ENCODE results near the gene DCAF10.
"Not testable (repeated sequence)": the region's sequence is repeated elsewhere in the genome, so short reads cannot be mapped to it uniquely, and the experiment has no call there.

DCAF10 gene

DNA sequence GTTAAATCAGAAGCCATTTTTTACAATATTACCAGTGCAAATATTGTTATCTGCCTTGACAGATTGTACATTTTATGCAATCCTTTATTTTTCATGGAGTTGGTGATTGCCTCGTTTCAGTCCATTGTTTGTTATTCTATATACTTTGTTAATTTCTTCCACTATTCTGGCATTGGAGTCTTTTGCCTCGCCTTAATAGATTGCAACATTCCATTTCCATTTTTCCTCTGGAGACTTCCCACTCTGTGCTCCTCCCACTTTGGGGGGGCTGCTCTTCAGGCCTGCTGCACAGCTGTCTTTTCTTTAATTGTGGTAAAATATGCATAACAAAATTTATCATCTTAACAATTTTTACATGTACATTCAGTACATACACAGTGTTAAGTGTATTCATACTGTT, 4.4 kb upstream of the DCAF10 start:
- no peak for DNase-seq

DNA sequence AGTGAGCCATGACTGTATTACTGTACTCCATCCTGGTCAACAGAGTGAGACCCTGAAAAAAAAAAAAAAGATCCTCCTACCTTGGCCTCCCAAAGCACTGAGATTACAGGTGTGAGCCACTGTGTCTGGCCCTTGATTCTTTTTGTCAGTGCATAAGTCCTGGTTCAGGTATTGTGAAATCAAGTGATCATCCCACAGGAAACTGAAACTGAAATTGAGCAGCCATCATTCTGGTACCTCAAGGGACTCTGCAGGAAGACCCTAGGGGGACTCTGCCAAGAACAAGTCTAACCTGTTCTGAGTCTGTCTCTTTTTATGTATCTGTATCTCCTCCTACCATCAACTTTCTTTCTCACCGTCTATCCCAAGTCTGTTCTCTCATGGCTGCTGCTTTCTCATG, 1.9 kb upstream of the DCAF10 start:
- DNase-seq = no peak

DNA sequence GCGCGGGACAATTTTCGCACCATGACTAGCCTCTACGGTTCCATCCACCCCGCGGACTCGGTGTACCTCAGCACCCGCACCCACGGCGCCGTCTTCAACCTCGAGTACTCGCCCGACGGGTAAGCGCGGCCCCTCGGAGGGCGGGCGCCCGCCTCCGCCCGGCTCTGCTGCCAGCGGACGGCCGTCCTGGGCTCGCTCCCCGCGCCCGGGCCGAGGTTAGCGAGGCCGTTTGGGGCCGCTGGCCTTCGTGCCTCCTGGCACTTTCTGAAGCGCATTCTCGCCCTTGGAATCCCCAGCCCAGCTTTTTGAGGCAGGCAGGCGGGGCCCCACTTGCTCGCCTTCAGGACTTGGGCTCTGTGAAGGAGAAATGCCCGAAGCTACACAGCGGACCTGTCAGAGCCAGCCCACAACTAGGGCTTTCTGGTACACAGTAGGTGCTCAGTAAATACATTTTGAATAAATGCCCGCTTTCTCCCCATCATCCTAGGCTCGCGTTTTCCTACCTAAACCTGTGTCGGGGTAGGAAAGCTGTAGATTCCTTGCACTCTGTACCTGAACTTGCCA, 772 bp downstream of the DCAF10 start:
- peak in 1 of 2 experiments; percentile 36 for DNase-seq

DNA sequence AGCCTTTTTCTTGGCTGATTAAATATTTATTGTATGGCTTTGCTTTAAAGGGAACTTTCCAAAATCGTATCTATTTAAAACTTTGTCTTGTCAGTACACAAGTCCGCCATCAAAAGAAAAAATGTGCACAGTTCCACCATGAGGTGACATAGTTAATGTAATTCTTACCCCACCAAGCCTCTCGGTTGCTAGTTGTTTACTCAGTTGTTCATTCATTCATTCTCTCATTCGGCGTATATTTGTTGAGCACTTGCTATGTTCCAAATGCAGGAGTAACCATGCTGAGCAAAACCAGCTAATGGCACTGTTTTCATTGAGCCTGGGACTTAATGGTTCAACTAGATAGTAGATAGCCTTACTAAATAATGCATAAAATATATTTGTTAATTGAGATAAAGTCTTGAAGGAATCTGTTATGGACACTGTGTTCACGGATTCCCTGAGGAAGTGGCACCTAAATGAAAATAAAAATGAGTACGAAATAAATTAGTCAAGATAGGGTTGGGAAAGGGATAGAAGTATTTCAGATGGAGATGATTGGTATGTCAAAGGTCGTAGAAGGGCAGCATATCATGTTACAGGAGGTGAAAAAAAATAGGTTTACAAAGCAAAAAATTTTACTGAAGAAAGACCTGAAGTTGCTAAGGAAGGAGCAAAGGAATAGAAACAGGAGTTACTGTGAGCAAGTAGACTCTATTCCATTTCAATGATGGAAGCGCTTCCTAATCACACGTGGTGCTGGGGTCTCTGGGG, 1.5 kb downstream of the DCAF10 start:
- peak in 1 of 2 experiments; percentile 12 for DNase-seq

DNA sequence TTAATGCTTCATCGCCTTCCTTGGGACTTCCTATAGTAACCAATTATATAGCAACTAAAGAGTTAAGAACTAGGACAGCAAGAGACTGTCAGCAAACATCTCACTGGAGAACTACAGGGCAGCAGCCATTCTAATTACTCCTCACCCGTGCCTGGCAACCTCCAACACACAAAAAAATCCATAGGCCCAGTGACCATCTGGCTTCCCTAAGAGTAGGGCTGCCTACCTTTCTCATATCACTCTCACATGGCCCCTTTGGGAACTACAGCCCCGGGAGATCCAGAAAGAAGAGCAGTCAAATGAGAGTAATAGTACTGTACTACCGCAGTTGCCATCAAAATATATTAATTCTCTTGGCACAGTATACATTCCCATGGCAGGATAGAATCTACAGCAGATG, 5.7 kb downstream of the DCAF10 start:
- no peak for DNase-seq

DNA sequence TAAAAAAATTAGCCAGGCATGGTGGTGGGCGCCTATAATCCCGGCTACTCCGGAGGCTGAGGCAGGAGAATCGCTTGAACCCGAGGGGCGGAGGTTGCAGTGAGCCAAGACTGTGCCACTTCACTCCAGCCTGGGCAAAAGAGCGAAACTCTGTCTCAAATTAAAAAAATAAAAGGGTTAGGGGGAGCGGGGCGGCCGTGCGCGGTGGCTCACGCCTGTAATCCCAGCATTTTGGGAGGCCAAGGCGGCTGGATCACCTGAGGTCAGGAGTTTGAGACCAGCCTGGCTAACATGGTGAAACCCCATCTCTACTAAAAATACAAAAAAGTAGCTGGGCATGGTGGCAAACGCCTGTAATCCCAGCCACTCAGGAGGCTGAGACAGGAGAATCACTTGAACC, 9.1 kb downstream of the DCAF10 start:
- not testable (repeated sequence) for DNase-seq

DNA sequence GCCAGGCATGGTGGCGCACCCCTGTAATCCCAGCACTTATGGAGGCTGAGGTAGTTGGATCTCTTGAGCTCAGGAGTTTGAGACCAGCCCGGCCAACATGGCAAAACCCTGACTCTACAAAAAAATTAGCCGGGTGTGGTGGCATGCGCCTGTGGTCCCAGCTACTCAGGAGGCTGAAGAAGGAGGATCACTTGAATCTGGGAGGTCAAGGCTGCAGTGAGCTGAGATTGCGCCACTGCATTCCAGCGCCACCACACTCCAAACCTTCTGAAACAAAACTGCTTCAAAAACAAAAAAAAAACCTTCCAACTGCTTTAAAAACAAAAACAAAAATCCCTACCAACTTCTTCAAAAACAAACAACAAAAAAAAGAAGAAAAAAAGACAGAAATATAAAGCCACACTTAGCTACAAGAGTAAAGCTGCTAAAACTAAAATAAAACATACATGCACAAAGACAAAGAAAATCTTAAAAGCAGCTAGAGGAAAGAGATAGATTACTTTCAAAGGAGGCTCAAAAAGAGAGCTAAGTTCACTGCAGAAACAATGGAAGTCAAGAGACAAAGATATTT, 11.4 kb downstream of the DCAF10 start:
- no peak for DNase-seq

DNA sequence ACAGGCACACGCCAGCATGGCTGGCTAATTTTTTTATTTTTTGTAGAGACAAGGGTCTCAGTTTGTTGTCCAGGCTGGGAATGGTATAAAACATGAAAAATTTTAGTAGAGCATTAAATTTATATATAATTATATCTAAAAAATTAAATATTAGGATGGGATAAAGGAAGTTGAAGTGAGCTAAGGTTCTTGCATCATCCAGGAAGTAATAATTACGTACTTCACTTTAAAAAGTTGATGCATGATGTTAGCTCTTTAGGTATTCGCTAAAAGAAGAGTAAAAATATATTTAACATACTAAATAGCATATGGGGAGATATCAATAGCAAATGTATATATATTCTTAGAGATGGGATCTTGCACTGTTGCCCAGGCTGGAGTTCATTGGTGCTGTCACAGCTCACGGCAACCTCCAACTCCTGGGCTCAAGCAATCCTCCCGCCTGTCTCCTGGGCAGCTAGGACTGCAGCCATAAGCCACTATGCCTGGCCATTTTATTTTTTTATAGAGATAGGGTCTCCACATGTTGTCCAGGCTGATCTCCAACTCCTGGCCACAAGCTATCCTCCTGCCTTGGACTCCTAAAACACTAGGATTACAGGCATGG, 12.3 kb downstream of the DCAF10 start:
- DNase-seq = no peak

DNA sequence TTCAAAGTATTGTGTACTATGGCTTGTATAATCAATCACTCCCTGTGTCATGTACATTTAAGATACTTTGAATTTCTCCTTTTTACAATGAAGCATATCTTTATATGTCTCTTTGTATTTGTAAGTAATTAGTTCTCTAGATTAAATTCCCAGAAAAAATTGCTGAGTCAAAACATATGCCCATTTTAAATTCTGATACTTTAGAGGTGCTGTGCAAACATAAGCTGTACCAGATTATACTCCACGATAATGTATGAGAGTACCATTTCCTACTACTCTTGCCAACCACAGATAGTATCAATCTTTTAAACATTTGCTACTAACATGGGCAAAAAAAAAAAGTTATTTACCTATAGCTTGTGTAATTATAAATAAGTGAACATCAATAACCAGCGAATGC, 18.3 kb downstream of the DCAF10 start:
- DNase-seq = no peak

DNA sequence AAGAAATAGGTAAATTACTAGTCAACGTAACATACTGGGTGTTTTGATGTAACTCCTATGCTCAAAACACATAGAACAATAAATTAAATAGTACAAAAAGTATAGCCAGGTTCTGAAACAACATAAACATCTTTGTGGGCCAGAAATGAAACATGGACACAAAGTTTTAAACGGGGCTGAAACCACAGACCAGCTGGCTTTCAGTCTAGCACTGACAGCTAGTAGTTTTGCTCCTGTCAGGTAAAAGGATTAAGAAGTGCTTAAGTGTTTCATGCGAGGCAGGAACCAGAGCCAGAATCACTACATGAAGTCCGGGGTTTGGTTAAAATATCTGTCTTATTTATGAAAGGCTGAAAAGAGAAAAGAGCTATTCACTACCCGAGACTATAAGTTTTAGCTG, 19.5 kb downstream of the DCAF10 start:
- DNase-seq = no peak

DNA sequence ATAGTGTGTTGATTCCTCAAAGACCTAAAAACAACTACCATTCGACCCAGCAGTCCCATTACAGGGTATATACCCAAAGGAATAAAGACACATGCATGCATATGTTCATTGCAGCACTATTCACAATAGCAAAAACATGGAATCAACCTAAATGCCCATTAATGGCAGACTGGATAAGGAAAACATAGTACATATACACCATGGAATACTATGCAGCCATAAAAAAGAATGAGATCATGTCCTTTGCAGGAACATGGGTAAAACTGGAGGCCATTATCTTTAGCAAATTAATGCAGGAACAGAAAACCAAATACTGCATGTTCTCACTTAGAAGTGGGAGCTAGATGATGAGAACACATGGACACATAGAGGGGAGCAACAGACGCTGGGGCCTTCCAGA, 24.6 kb downstream of the DCAF10 start:
- not testable (repeated sequence) for DNase-seq

DNA sequence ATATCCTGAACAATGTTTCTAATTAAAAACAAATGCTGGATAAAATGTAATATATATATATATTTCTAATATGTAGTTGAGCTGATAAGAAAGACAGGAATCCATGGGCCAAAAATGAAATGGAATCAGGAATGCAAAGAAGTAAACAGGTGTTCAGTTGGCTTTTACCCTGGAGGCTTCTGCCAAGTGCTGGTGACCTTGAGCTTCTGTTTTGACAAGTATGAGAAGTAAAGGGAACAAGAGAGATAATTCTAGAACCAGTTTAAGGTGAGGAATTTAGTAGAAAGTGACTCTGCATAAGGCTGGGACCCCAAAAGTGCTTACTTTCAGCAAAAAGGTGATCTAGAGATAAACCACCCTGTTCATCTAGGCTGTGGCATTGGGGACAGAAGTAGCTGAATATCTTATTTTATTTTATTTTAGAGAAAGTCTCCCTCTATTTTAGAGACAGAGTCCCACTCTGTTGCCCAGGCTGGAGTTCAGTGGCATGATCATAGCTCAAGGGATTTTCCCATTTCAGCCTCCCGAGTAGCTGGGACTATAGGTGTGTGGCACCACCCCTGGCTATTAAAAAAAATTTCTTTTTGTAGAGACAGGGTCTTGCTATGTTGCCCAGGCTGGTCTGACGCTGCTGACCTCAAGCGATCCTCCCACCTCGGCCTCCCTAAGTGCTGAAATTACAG, 27.0 kb downstream of the DCAF10 start:
- no peak for DNase-seq

DNA sequence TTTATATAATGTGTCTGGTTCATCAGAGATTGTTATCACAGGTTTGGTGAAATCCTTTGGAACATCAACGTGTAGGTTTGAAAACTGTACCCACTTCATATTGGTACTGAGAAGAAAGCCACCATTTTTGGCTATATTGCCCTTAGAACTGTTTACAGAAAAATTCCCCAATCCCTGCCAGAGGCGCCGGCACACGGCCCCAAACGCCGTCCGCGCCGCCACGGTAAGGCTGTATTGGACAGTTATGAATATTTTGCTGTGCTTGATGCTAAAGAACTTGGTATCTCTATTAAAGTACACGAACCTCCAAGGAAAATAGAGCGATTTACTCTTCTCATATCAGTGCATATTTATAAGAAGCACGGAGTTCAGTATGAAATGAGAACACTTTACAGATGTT, 35.2 kb downstream of the DCAF10 start:
- DNase-seq = no peak

DNA sequence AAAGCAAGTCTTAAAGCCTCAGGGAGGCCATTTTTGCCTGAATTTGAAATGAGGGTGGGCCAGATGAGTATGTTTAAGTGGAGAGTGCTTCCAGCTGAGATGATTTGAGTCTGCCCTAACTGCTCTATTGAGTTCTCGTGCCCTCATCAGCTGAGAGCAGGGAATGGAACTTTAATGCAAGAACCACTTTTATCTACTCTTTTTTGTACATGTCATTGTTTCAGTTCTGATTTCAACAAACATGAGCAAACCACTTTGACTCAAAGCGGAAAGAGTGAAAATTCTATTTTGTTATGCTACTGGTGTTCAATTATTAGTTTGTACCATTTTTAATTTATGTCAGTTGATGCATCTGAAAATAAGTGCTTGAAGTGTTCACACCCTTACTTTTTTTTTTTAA, 35.8 kb downstream of the DCAF10 start:
- DNase-seq = no peak

DNA sequence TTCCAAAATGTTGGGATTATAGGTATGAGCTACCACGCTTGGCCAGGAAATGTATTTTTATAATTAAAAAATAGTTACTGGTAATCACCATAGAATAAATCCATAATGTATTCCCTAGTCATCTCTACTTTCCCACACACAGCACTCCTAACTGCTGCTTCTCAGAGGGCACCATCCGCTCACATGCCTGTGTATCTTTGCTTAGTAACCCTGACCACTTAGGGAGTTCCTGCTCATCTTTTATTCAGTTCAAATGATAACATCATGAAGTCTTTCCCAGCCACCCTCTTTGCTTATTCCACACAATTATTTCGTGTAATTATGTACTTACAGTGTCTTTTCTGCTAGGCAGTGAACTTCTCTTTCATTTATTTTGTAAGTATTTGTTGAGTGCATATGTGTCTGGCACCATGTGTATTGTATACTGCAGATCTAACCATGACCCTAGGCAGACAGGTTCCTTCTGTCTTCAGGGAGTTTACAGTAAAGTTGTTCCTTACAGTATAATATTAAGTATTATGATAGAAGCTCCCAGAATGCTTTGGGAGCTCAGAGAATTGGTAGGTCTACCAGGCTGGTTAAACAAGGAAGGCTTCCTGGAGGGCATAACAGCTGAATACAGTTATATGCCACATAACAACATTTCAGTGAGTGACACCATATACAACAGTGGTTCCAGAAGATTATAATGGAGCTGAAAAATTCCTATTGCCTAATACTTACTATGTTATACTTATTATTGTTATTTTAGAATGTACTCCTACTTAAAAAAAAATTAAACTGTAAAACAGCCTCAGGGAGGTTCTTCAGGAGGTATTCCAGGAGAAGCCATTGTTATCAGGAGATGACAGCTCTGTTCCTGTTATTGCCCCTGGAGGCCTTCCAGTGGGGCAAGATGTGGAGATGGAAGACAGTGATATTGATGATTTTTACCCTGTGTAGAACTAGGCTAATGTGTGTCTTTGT, 39.2 kb downstream of the DCAF10 start:
- DNase-seq = no peak

DNA sequence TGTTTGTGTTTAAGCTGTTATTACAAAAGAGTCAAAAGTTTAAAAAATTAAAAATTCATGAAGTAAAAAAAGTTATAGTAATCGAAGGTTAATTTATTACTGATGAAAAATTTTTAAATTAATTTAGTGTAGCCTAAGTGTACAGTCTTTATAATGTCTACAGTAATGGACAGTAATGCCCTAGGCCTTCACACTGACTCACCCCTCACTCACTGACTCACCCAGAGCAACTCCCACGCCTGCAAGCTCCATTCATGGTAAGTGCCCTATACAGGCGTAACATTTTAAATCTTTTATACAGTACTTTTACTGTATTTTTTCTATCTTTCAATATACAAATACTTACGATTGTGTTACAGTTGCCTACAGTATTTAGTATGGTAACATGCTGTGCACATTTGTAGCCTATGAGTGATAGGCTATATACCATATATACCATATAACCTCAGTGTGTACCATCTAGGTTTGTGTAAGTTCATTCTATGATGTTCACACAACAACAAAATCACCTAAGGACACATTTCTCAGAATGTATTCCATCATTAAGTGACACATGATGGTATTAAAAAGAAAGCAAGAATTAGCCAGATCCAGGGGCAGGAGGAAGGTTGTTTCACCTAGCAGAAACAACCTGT, 40.1 kb downstream of the DCAF10 start:
- DNase-seq = no peak

DNA sequence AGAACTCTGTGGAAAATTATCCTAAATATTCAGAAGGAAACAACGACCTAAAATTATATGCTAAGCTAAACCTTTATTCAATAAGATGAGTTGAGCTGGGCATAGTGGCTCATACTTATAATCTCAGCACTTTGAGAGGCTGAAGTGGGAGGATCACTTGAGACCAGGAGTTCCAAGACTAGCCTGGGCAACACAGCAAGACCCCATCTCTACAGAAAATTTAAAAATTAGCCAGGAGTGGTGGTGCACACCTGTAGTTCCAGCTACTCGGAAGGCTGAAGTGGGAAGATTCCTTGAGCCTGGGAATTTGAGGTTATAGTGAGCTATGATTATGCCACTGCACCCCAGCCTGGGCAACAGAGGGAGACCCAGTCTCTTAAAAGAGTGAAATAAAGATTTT, 51.6 kb downstream of the DCAF10 start:
- no peak for DNase-seq

DNA sequence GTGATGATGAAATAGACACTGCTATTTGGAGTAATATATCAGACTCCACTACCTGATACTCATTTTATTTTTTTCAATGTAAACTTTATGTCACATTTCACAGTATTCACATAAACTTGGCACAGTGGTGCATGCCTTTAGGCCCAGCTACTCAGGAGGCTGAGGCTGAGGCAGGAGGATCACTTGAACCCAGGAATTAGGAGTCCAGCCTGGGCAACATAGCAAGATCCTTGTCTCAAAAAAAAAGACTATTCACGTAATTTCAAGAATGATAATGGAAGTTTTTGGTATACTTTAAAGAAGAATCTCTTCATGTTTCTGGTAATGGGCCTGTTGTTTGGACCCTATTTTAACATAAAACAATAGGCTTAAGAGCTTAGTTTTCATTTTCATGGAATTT, 56.0 kb downstream of the DCAF10 start:
- no peak for DNase-seq

DNA sequence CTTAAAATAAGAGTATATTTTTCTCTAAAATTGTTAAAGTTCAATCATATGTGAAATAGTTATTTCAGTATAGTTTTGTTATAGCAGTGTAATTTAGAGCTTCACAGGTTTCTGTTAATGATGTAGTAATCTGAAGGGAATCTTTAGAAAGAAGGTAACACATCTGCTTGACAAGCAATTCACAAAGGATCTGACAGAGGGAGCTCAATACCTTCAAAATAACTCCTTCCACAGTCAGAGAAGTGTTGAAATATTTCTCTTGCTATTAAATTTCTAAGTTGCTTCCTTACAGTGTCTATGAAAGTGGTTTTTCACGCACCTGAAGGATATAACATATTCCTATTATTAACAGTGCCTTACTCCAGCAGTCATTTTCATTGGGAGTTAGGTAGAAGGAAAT, 58.4 kb downstream of the DCAF10 start:
- DNase-seq = peak; percentile 48 to 56

DNA sequence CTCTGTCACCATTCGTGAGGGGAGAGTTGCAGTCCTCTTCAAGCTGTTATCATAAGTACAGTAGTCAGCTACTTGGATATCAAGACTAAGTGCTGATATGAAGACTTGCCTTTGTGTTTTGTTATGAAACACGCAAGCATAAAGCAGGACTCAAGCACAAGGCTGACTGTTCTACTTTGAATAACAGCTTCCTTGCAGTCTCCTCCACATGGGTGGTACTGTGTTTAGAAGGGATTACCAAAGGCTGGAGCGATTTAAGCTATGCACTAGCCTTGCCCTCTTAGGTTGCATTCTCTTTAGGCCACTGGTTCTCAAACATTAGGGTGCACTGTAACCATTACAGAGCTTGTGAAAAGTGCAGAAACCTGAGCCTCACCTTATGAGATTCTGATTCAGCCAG, 61.9 kb downstream of the DCAF10 start:
- no peak for DNase-seq

DNA sequence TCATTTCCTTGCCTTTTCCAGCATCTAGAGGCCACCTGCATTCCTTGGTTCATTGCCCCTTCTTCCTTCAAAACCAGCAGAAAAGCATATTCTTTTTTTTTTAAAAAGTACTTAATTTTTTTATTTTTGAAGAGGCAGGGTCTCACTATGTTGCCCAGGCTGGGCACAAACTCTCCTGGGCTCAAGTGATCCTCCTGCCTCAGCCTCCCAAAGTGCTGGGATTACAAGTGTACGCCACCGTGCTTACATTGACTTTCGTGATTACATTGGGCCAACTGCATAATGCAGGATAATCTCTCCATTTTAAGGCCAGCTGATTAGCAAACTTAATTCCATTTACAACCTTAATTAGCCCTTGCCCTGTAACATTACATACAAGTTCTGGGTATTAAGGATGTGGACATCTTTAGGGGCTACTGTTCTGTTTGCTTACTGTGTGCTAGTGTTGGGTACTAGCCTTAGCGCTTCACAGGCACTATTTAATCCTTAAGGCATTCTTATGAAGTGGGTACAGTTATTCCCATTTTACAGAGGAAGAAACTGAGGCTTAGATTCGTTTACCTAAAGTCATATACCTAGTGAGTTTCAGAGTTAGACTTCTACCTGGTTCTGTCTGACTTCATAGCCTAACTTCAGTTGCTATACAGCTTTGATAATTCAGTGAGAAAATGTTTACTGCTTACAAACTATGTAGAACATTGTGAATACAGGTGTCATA, 69.6 kb downstream of the DCAF10 start:
- DNase-seq = no peak

Data from Kasumi-1 (cell line).